Measurements from ENCODE around the gene CDIP1. TPM values are rescaled to one million over a fixed set of nuclear protein-coding genes. Genes with fewer than 3 reads are reported as not detected.
A peak's percentile ranks its signal among the peaks of the same experiment; 100 is the strongest.

The CDIP1 gene
- total and polyA plus RNA-seq, 9 of the 15 experiments (the other 6 are each of a cell fraction or from before 2014, with no cell fraction given) = 0.29 TPM; not detected in 8

- TF ChIP-seq, protein P1, sequence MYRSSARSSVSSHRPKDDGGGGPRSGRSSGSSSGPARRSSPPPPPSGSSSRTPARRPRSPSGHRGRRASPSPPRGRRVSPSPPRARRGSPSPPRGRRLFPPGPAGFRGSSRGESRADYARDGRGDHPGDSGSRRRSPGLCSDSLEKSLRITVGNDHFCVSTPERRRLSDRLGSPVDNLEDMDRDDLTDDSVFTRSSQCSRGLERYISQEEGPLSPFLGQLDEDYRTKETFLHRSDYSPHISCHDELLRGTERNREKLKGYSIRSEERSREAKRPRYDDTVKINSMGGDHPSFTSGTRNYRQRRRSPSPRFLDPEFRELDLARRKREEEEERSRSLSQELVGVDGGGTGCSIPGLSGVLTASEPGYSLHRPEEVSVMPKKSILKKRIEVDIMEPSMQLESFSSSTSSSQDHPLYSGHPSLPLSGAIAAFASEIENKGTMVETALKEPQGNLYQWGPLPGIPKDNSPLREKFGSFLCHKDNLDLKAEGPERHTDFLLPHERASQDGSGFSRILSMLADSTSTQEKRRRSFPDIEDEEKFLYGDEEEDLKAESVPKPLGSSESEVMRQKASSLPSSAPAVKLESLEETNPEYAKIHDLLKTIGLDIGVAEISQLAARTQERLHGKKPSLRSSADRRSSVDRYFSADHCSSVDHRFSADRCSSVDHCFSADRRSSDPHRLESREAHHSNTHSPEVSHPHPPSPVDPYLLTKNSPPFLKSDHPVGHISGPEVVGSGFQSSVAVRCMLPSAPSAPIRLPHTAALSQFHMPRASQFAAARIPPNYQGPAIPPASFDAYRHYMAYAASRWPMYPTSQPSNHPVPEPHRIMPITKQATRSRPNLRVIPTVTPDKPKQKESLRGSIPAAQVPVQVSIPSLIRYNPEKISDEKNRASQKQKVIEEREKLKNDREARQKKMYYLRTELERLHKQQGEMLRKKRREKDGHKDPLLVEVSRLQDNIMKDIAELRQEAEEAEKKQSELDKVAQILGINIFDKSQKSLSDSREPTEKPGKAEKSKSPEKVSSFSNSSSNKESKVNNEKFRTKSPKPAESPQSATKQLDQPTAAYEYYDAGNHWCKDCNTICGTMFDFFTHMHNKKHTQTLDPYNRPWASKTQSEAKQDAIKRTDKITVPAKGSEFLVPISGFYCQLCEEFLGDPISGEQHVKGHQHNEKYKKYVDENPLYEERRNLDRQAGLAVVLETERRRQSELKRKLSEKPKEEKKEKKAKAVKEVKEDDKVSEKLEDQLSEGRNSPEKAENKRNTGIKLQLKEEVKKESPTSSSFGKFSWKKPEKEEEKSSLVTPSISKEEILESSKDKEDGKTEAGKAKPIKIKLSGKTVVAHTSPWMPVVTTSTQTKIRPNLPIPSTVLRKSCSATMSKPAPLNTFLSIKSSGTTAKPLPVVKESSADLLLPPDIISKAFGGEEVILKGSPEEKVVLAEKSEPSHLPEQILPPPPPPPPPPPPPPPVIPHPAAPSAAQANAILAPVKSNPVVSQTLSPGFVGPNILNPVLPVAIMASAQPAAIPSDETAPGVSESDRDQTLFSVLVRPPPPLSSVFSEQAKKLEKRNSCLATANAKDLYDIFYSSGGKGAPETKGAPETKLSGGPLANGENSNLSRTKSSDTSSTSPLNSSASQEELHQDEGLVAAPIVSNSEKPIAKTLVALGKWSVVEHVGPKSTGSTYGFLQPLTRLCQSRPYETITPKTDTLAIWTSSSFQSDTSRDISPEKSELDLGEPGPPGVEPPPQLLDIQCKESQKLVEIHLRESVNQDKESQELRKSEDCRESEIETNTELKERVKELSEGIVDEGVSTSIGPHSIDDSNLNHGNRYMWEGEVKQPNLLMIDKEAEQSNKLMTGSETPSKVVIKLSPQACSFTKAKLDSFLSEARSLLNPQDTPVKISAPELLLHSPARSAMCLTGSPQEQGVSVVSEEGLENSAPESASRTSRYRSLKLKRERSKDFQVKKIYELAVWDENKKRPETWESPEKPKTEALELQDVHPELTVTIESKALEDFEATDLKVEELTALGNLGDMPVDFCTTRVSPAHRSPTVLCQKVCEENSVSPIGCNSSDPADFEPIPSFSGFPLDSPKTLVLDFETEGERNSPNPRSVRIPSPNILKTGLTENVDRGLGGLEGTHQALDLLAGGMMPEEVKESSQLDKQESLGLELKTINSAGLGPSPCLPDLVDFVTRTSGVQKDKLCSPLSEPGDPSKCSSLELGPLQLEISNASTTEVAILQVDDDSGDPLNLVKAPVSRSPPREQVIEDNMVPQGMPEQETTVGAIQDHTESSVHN (IDR thresholded peaks at IDR 0.05; ENCODE audit: borderline replicate concordance in 1 of 2, low read depth in 1 of 2) = 0 out of 4 replicates have a peak, but pooled peaks of 1 of the 2 experiments have one; percentile 29
- TF ChIP-seq E2F1 (CRISPR knock-in tag; IDR thresholded peaks at IDR 0.05) (no peak), ELF2 (CRISPR knock-in tag; IDR thresholded peaks at IDR 0.05) (peak; percentile 94), NFIC (IDR thresholded peaks at IDR 0.05) (peak; percentile 59), RB1 (IDR thresholded peaks at IDR 0.05; ENCODE audit: low read depth) (peak; percentile 81; the same call in 1 of the 2 replicates), DIDO1 (tag; IDR thresholded peaks at IDR 0.05; ENCODE audit: low read depth) (peak; percentile 88), FOXP4 (CRISPR knock-in tag; IDR thresholded peaks at IDR 0.05; ENCODE audit: borderline replicate concordance) (0 out of 2 replicates have a peak, but pooled peaks have one; percentile 53), RBM25 (IDR thresholded peaks at IDR 0.05; ENCODE audit: low read depth, low read length, severe bottlenecking) (peak; percentile 76), MAFG (tag; conservative IDR thresholded peaks at IDR 0.05) (peak; percentile 54), MAFK (IDR thresholded peaks at IDR 0.05; ENCODE audit: low read length) (0 out of 2 replicates have a peak, but pooled peaks have one; percentile 42), GTF2E2 (tag; IDR thresholded peaks at IDR 0.05) (peak; percentile 49; the same call in 1 of the 2 replicates), UBTF (IDR thresholded peaks at IDR 0.05; ENCODE audit: borderline replicate concordance in 1 of 2, low read depth in 2 of 2, low read length in 2 of 2) (peak in 1 of 2 experiments; percentile 69; a peak in 1 of 4 replicates)
These were observed 64.2 kb downstream of the CDIP1 start, which contains the start of gene NMRAL1 (continued) for GRCh38 chr16:4474192-4474961.
